GM21515 (cell line): ENCODE results near the gene PLCH1.

Experiments
- ATAC-seq: cut with Tn5 transposase; IDR thresholded peaks from one replicate; pipeline ENCODE4 v1.9.1; 2021; ENCODE audit not compliant: unreplicated experiment

PLCH1 gene

GRCh38 chr3:155491696-155492095 lies 253.2 kb downstream of the PLCH1 start:
- ATAC-seq, result no peak

- no peak for ATAC-seq
These were observed 256.2 kb downstream of the PLCH1 start for GRCh38 chr3:155488671-155489070.

GRCh38 chr3:155485897-155486296 lies 259.0 kb downstream of the PLCH1 start:
- ATAC-seq, result no peak

GRCh38 chr3:155481591-155481990 lies 263.3 kb downstream of the PLCH1 start:
- no peak for ATAC-seq

- ATAC-seq, result no peak
These were observed 263.8 kb downstream of the PLCH1 start for GRCh38 chr3:155481089-155481488.

- ATAC-seq, result no peak
These were observed 279.2 kb downstream of the PLCH1 start for GRCh38 chr3:155465664-155466063.

GRCh38 chr3:155462672-155463071 lies 282.2 kb downstream of the PLCH1 start:
- ATAC-seq, result no peak

- no peak for ATAC-seq
These were observed 287.3 kb downstream of the PLCH1 start for GRCh38 chr3:155457591-155457990.

- ATAC-seq, result no peak
These were observed 289.1 kb downstream of the PLCH1 start for GRCh38 chr3:155455765-155456164.

GRCh38 chr3:155453512-155453911 lies 291.4 kb downstream of the PLCH1 start:
- ATAC-seq, result no peak

- no peak for ATAC-seq
These were observed 295.1 kb downstream of the PLCH1 start for GRCh38 chr3:155449613-155450267.

GRCh38 chr3:155448531-155448930 lies 296.3 kb downstream of the PLCH1 start:
- no peak for ATAC-seq

GRCh38 chr3:155446366-155446765 lies 298.5 kb downstream of the PLCH1 start:
- no peak for ATAC-seq

GRCh38 chr3:155444771-155445170 lies 300.1 kb downstream of the PLCH1 start:
- ATAC-seq, result no peak

- ATAC-seq, result no peak
These were observed 301.1 kb downstream of the PLCH1 start for GRCh38 chr3:155443815-155444214.

- no peak for ATAC-seq
These were observed 302.8 kb downstream of the PLCH1 start for GRCh38 chr3:155442072-155442471.

- ATAC-seq, result no peak
These were observed 303.4 kb downstream of the PLCH1 start for GRCh38 chr3:155441506-155441905.

- ATAC-seq, result no peak
These were observed 303.8 kb downstream of the PLCH1 start for GRCh38 chr3:155441026-155441425.

- ATAC-seq, result no peak
These were observed 309.1 kb downstream of the PLCH1 start for GRCh38 chr3:155435821-155436220.

GRCh38 chr3:155431856-155432570 lies 312.9 kb downstream of the PLCH1 start:
- ATAC-seq, result no peak

GRCh38 chr3:155428563-155428962 lies 316.3 kb downstream of the PLCH1 start:
- ATAC-seq, result no peak

GRCh38 chr3:155426524-155427230 lies 318.2 kb downstream of the PLCH1 start:
- no peak for ATAC-seq
